ENCODE measurements around the gene OR51B6. TPM values are rescaled to one million over a fixed set of nuclear protein-coding genes. Genes with fewer than 3 reads are reported as not detected.
"Not testable (repeated sequence)": the region's sequence is repeated elsewhere in the genome, so short reads cannot be mapped to it uniquely, and the experiment has no call there.

The OR51B6 gene
- total RNA-seq, 4 donors from 2014 or later, result not detected

- intact Hi-C loops (cut with DNase I; ENCODE audit: low total_unique reads), result no loop called here
- no peak for DNase-seq
- TF ChIP-seq POLR2A (IDR thresholded peaks at IDR 0.05), result no peak
- TF ChIP-seq CTCF (IDR thresholded peaks at IDR 0.05 in 4 of 5, conservative IDR thresholded peaks at IDR 0.05 in 1 of 5), result no peak
- Histone ChIP-seq H3K4me1 (no peaks in the 10 kb centered on the region), H3K27me3 (no peaks in the 10 kb centered on the region), H3K9me3 (no peaks in the 10 kb centered on the region), H3K27ac (no peak overlapping the region), H3K4me3 (no peak overlapping the region), H3K36me3 (no peaks in the 10 kb centered on the region)
- in situ Hi-C loops (cut with MboI; ENCODE audit: low sequenced_read_pairs in 4 of 4), result no loop called here
- ATAC-seq, result no peak
Measured at GRCh38 chr11:5307256-5308019, 43.9 kb upstream of the OR51B6 start.

- TF ChIP-seq CTCF (IDR thresholded peaks at IDR 0.05 in 4 of 5, conservative IDR thresholded peaks at IDR 0.05 in 1 of 5), result no peak
- no peak for TF ChIP-seq POLR2A (IDR thresholded peaks at IDR 0.05)
- H3K4me1 ChIP-seq, result no peaks in the 10 kb centered on the region
Measured at GRCh38 chr11:5310423-5310822, 40.9 kb upstream of the OR51B6 start.

GRCh38 chr11:5313326-5314023 is 37.8 kb upstream of the OR51B6 start:
- intact Hi-C loops (cut with DNase I; ENCODE audit: low total_unique reads); H3K27ac ChIP-seq; H3K36me3 ChIP-seq; H3K27me3 ChIP-seq; ATAC-seq; DNase-seq; H3K4me3 ChIP-seq; H3K4me1 ChIP-seq; H3K9me3 ChIP-seq; in situ Hi-C loops (cut with MboI; ENCODE audit: low sequenced_read_pairs in 4 of 4): not testable (repeated sequence)

More at GRCh38 chr11:5310423-5310822, 40.9 kb upstream of the OR51B6 start:
- intact Hi-C loops (cut with DNase I; ENCODE audit: low total_unique reads) (no loop called here), in situ Hi-C loops (cut with MboI; ENCODE audit: low sequenced_read_pairs in 4 of 4) (no loop called here)
- Histone ChIP-seq H3K9me3 (no peaks in the 10 kb centered on the region), H3K4me3 (no peak overlapping the region), H3K36me3 (no peaks in the 10 kb centered on the region), H3K27me3 (no peaks in the 10 kb centered on the region), H3K27ac (no peak overlapping the region)
- DNase-seq (no peak), ATAC-seq (no peak)

DNA sequence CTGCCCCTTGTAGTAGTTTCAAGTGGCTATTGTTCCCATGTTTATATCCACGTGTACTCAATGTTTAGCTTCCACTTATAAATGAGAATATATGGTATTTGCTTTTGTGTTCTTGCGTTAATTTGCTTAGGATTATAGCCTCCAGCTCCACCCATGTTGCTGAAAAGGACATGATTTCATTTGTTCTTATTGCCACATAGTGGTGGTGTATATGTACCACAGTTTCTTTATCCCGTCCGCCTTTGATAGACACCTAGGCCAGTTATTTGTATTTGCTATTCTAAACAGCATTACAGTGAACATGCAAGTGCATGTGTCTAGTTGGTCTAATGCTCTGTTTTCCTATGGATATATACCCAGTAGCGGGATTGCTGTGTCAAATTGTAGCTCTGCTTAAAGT is 34.0 kb upstream of the OR51B6 start:
- H3K9me3 ChIP-seq, result no peaks in the 10 kb centered on the region
- no peak for TF ChIP-seq POLR2A (IDR thresholded peaks at IDR 0.05)
- TF ChIP-seq CTCF (IDR thresholded peaks at IDR 0.05 in 4 of 5, conservative IDR thresholded peaks at IDR 0.05 in 1 of 5), result no peak
- no peak for ATAC-seq
- H3K4me3 ChIP-seq, result no peak overlapping the region
- H3K36me3 ChIP-seq, result no peaks in the 10 kb centered on the region
- H3K27ac ChIP-seq, result no peak overlapping the region
- no peaks in the 10 kb centered on the region for H3K4me1 ChIP-seq
- intact Hi-C loops (cut with DNase I; ENCODE audit: low total_unique reads) (no loop called here), in situ Hi-C loops (cut with MboI; ENCODE audit: low sequenced_read_pairs in 4 of 4) (no loop called here)
- DNase-seq, result no peak
- H3K27me3 ChIP-seq, result no peaks in the 10 kb centered on the region

GRCh38 chr11:5324197-5324596 is 27.1 kb upstream of the OR51B6 start, which contains the start of gene OR51B2:
TSS of gene OR51B2 (minus strand) at chr11:5324297. CDS start at chr11:5324297, 0 bp downstream.
- H3K36me3 ChIP-seq, result no peaks in the 10 kb centered on the region
- intact Hi-C loops (cut with DNase I; ENCODE audit: low total_unique reads) (no loop called here), in situ Hi-C loops (cut with MboI; ENCODE audit: low sequenced_read_pairs in 4 of 4) (no loop called here)
- no peaks in the 10 kb centered on the region for H3K4me1 ChIP-seq
- TF ChIP-seq CTCF (IDR thresholded peaks at IDR 0.05 in 4 of 5, conservative IDR thresholded peaks at IDR 0.05 in 1 of 5), result no peak
- no peak for TF ChIP-seq POLR2A (IDR thresholded peaks at IDR 0.05)
- H3K9me3 ChIP-seq, result no peaks in the 10 kb centered on the region
- no peak within 1 kb of the TSS for H3K4me3 ChIP-seq
- no peak within 1 kb of the TSS for H3K27ac ChIP-seq
- ATAC-seq (no peak), DNase-seq (no peak)
- H3K27me3 ChIP-seq, result no peaks in the 10 kb centered on the region

Measured in gastrocnemius medialis (tissue), 4 donors.